NB4 (cell line): ENCODE data around the gene PJA1.

ENCODE experiments used
- CTCF ChIP-seq: IDR thresholded peaks from one replicate; pipeline ENCODE4 v1.5.1; 2012; ENCODE audit warnings: low read depth, low read length
- MAX ChIP-seq: IDR thresholded peaks from 2 replicates; pipeline ENCODE4 v1.6.1; 2011; ENCODE audit warnings: low read depth, low read length
- POLR2A ChIP-seq: IDR thresholded peaks from 2 replicates; pipeline ENCODE4 v1.6.1; 2011; ENCODE audit warnings: mild to moderate bottlenecking; ENCODE audit not compliant: insufficient read length; ENCODE audit errors: extremely low read depth

- TF ChIP-seq CTCF (no peak), POLR2A (no peak), MAX (no peak)
Observed at GRCh38 chrX:69138118-69138390, 27.2 kb downstream of the PJA1 start.
